Vagina (tissue), 2 donors: ENCODE measurements around the gene LYZ.
"Not testable (repeated sequence)": the region's sequence is repeated elsewhere in the genome, so short reads cannot be mapped to it uniquely, and the experiment has no call there.

ENCODE experiments used
- POLR2A ChIP-seq, 2 donors: fragments of 450-650 bp; IDR thresholded peaks; one replicate each; pipeline ENCODE4 v1.6.1; 2017; ENCODE audit warnings: antibody characterized with exemption in 2 of 2, mild to moderate bottlenecking in 2 of 2, moderate library complexity in 2 of 2
- TF ChIP-seq, protein P1 (sequence below), 3 experiments: fragments of 450-650 bp in 2 of 3; fragments of 200-600 bp in 1 of 3; sonication (generic) in 1 of 3; IDR thresholded peaks; one replicate each; pipeline ENCODE4 v1.5.1; 2017 to 2019; ENCODE audit warnings: antibody characterized with exemption in 3 of 3, mild to moderate bottlenecking in 2 of 3, moderate library complexity in 2 of 3

DNA sequence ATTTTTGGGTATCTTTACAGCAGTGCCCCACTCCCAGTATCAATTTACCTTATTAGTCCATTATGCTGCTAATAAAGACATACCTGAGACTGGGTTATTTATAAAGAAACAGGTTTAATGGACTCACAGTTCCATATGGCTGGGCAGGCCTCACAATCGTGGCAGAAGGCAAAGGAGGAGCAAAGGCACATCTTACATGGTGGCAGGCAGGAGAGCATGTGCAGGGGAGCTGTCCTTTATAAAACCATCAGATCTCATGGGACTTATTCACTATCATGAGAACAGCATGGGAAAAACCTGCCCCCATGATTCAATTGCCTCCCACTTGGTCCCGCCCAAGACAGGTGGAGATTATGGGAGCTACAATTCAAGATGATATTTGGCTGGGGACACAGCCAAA, 30.9 kb upstream of the LYZ start:
- TF ChIP-seq POLR2A (IDR thresholded peaks at IDR 0.05) = not testable (repeated sequence)
- TF ChIP-seq, protein P1, sequence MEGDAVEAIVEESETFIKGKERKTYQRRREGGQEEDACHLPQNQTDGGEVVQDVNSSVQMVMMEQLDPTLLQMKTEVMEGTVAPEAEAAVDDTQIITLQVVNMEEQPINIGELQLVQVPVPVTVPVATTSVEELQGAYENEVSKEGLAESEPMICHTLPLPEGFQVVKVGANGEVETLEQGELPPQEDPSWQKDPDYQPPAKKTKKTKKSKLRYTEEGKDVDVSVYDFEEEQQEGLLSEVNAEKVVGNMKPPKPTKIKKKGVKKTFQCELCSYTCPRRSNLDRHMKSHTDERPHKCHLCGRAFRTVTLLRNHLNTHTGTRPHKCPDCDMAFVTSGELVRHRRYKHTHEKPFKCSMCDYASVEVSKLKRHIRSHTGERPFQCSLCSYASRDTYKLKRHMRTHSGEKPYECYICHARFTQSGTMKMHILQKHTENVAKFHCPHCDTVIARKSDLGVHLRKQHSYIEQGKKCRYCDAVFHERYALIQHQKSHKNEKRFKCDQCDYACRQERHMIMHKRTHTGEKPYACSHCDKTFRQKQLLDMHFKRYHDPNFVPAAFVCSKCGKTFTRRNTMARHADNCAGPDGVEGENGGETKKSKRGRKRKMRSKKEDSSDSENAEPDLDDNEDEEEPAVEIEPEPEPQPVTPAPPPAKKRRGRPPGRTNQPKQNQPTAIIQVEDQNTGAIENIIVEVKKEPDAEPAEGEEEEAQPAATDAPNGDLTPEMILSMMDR (IDR thresholded peaks at IDR 0.05) = not testable (repeated sequence)
